IMR-90 (cell line): ENCODE measurements around the gene RAD51D. TPM values are rescaled to one million over a fixed set of nuclear protein-coding genes. Genes with fewer than 3 reads are reported as not detected.

Experiments used
- ATAC-seq: fragments of 200-7000 bp; cut with Tn5 transposase; 2 replicates; pipeline ENCODE4 v1.9.1; 2020; ENCODE audit warnings: low read depth, mild to moderate bottlenecking, moderate library complexity
- BruUV-seq: library from RNA; stranded (reverse); fragments of 400-500 nt; replicated peaks from 2 replicates; lab custom pipeline; 2021; lab: Mats Ljungman, UMichigan
- CTCF ChIA-PET: fragments of 300-600 bp; formaldehyde crosslinking; extraction: SDS; loops from one replicate; lab custom pipeline; 2021; ENCODE audit warnings: antibody characterized with exemption; lab: Yijun Ruan, JAX
- POLR2A ChIA-PET: fragments of 300-600 bp; sonication (Branson Sonifier 250); formaldehyde crosslinking; loops from one replicate; lab custom pipeline; 2022; ENCODE audit warnings: antibody characterized with exemption; ENCODE audit not compliant: unreplicated experiment; lab: Charles Lee
- DNase-seq: peaks from one replicate; pipeline ENCODE4 v3.0.0; 2013
- H2AFZ ChIP-seq: replicated peaks from 2 replicates; pipeline ENCODE3; 2013; ENCODE audit warnings: low read length, mild to moderate bottlenecking; ENCODE audit not compliant: poor library complexity
- H2AK5ac ChIP-seq: 2 replicates; pipeline ENCODE4 v1.6.1; 2013; ENCODE audit warnings: low read depth, low read length, inconsistent platforms
- H2AK9ac ChIP-seq: replicated peaks from 2 replicates; pipeline ENCODE3; 2013; ENCODE audit warnings: mild to moderate bottlenecking, low read depth, low read length, moderate library complexity; ENCODE audit not compliant: poor library complexity
- H2BK120ac ChIP-seq: 2 replicates; pipeline ENCODE4 v1.6.1; 2013; ENCODE audit warnings: low read depth, low read length, inconsistent platforms
- H2BK15ac ChIP-seq: 3 replicates; pipeline ENCODE4 v1.6.1; 2013; ENCODE audit warnings: low read depth, low read length, inconsistent platforms
- H2BK20ac ChIP-seq: 2 replicates; pipeline ENCODE4 v1.6.1; 2013; ENCODE audit warnings: low read depth, mild to moderate bottlenecking, inconsistent platforms, low read length, moderate library complexity
- H2BK5ac ChIP-seq: 2 replicates; pipeline ENCODE4 v1.6.1; 2013; ENCODE audit warnings: mild to moderate bottlenecking, low read depth, low read length, inconsistent platforms; ENCODE audit not compliant: poor library complexity, severe bottlenecking
- H3K14ac ChIP-seq: replicated peaks from 2 replicates; pipeline ENCODE4 v1.6.1; 2013; ENCODE audit warnings: low read depth, low read length, inconsistent platforms
- H3K18ac ChIP-seq: 2 replicates; pipeline ENCODE4 v1.6.1; 2013; ENCODE audit warnings: low read depth, low read length, control low read depth
- H3K23ac ChIP-seq: 2 replicates; pipeline ENCODE4 v1.6.1; 2013; ENCODE audit warnings: low read depth, low read length, inconsistent platforms
- H3K27ac ChIP-seq: 2 replicates; pipeline ENCODE4 v1.5.1; 2013; ENCODE audit warnings: mild to moderate bottlenecking, control low read depth, low read length; ENCODE audit not compliant: insufficient read depth
- H3K27me3 ChIP-seq: 2 replicates; pipeline ENCODE4 v1.6.1; 2013; ENCODE audit warnings: low read length; ENCODE audit not compliant: control insufficient read depth, insufficient read depth
- H3K36me3 ChIP-seq: 2 replicates; pipeline ENCODE4 v1.6.1; 2013; ENCODE audit warnings: low read length, mixed read lengths; ENCODE audit not compliant: control insufficient read depth, insufficient read depth
- H3K4ac ChIP-seq: 2 replicates; pipeline ENCODE4 v1.6.1; 2013; ENCODE audit warnings: low read depth, low read length, inconsistent platforms
- H3K4me1 ChIP-seq: 2 replicates; pipeline ENCODE4 v1.6.1; 2013; ENCODE audit warnings: low read length, mixed read lengths; ENCODE audit not compliant: control insufficient read depth, insufficient read depth
- H3K4me2 ChIP-seq: 2 replicates; pipeline ENCODE4 v1.6.1; 2013; ENCODE audit warnings: low read depth, mild to moderate bottlenecking, control low read depth, low read length, moderate library complexity
- H3K4me3 ChIP-seq: 2 replicates; pipeline ENCODE4 v1.5.1; 2013; ENCODE audit warnings: low read depth, mild to moderate bottlenecking, control low read depth, low read length, moderate library complexity; ENCODE audit not compliant: insufficient read depth
- H3K56ac ChIP-seq: 2 replicates; pipeline ENCODE4 v1.6.1; 2013; ENCODE audit warnings: low read length, inconsistent platforms; ENCODE audit not compliant: insufficient read depth; ENCODE audit errors: extremely low read depth
- H3K79me1 ChIP-seq, 2 experiments: 2 replicates each; pipeline ENCODE4 v1.6.1; 2013; ENCODE audit warnings: low read length in 2 of 2, inconsistent platforms in 1 of 2, low read depth in 1 of 2
- H3K9ac ChIP-seq: 2 replicates; pipeline ENCODE4 v1.6.1; 2013; ENCODE audit warnings: low read depth, low read length, control low read depth
- H3K9me1 ChIP-seq: 2 replicates; pipeline ENCODE4 v1.6.1; 2013; ENCODE audit warnings: low read length, inconsistent platforms; ENCODE audit not compliant: insufficient read depth
- H3K9me3 ChIP-seq: 2 replicates; pipeline ENCODE4 v1.6.1; 2013; ENCODE audit warnings: low read length; ENCODE audit not compliant: control insufficient read depth, insufficient read depth
- H4K20me1 ChIP-seq: 2 replicates; pipeline ENCODE4 v1.6.1; 2013; ENCODE audit warnings: low read length, inconsistent platforms; ENCODE audit not compliant: insufficient read depth
- H4K5ac ChIP-seq: 2 replicates; pipeline ENCODE4 v1.6.1; 2013; ENCODE audit warnings: mild to moderate bottlenecking, low read depth, low read length, control low read depth
- H4K8ac ChIP-seq, 2 experiments: 2 replicates each; pipeline ENCODE4 v1.6.1; 2013; ENCODE audit warnings: low read depth in 2 of 2, low read length in 2 of 2, control low read depth in 1 of 2, inconsistent platforms in 1 of 2
- H4K91ac ChIP-seq: 2 replicates; pipeline ENCODE4 v1.6.1; 2013; ENCODE audit warnings: low read depth, low read length, inconsistent platforms; ENCODE audit not compliant: insufficient read depth
- BHLHE40 ChIP-seq: fragments of 150-350 bp; IDR thresholded peaks from 2 replicates; pipeline ENCODE4 v1.6.1; 2016; ENCODE audit warnings: mild to moderate bottlenecking, low read depth, low read length
- CEBPB ChIP-seq: IDR thresholded peaks from 2 replicates; pipeline ENCODE4 v1.6.1; 2012; ENCODE audit warnings: low read depth, low read length, improper control_type of control experiment
- MXI1 ChIP-seq: IDR thresholded peaks from 2 replicates; pipeline ENCODE4 v1.6.1; 2012; ENCODE audit warnings: low read depth, mild to moderate bottlenecking, low read length, moderate library complexity, borderline replicate concordance
- WGBS, 2 experiments: methylation state at CpG; one replicate each; pipeline versions ENCODE4 v1.1.5 to v1.1.7; 2013; ENCODE audit warnings: missing lambda C conversion rate in 2 of 2; ENCODE audit not compliant: insufficient read length in 1 of 2; ENCODE audit errors: extremely low coverage in 2 of 2; 5-methylcytosine and 5-hydroxymethylcytosine counted together
- dilution Hi-C: fragments of 300-500 bp; cut with HindIII; formaldehyde crosslinking; loops from one replicate; pipeline ENCODE4 v1.14.3; 2018; ENCODE audit warnings: low sequenced_read_pairs; ENCODE audit not compliant: unreplicated experiment
- in situ Hi-C: fragments of 300-500 bp; cut with MboI; formaldehyde crosslinking; loops from 3 replicates; pipeline ENCODE4 v1.14.3; 2019; ENCODE audit warnings: low sequenced_read_pairs, inconsistent platforms, mixed read lengths
- intact Hi-C: fragments of 100-400 bp; cut with micrococcal nuclease; formaldehyde crosslinking; loops from 2 replicates; pipeline ENCODE4 v1.10.0; 2022
- polyA plus RNA-seq, 3 experiments: library from polyadenylated mRNA; depleted of rRNA; stranded (reverse); fragments of >200 nt; gene quantifications; 2 replicates each; pipeline ENCODE4 v1.2.3, GENCODE V29; 2012; ENCODE audit warnings: low replicate concordance in 1 of 3
- total RNA-seq: library from RNA; depleted of rRNA; stranded (reverse); fragments of >200 nt; gene quantifications from 2 replicates; pipeline ENCODE4 v1.2.3, GENCODE V29; 2012

The RAD51D gene
- total and polyA plus RNA-seq, 2 of the 4 experiments (the other 2 are of a cell fraction): 10.8 to 12.7 TPM

DNA sequence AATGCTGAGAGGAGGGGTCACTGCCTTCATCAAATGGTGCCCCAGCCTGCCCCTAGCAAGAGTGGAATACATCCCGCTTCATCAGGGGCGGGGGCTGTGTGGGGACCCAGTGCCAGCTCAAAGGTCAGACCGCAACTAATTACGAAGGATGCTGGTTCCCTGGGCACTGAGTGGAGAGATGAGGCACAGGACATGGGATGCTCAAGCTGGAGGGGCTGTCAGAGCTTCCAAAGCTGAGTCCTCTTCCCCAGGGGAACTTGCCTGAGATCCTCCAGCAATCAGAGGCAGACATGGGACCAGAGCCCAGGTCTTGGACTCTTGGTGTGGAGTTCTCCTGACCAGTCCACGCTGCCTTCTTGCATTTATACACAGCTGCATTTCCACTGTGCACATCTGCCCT, 46.9 kb upstream of the RAD51D start:
- H2BK5ac ChIP-seq: no peak overlapping the region
- no peak overlapping the region for H2AK9ac ChIP-seq
- H3K4me3 ChIP-seq: no peak overlapping the region
- peaks cover 16% of the 10 kb centered on the region for H3K27me3 ChIP-seq
- no peak overlapping the region for H3K18ac ChIP-seq
- no peak overlapping the region for H2BK20ac ChIP-seq
- intact Hi-C loops (no loop called here), dilution Hi-C loops (no loop called here), in situ Hi-C loops (loop anchor here (5.0 kb wide), 1 partner anchor 371 kb away; the partner anchor contains the start of gene SLFN12L)
- 0 out of 2 replicates have a peak, but pooled peaks cover 5% of the 10 kb centered on the region for H3K9me1 ChIP-seq
- no peaks in the 10 kb centered on the region for H4K20me1 ChIP-seq
- ChIA-PET CTCF (no interaction called here), POLR2A (no interaction called here)
- H3K56ac ChIP-seq: no peak overlapping the region
- no peak overlapping the region for H4K91ac ChIP-seq
- no peak overlapping the region for H3K14ac ChIP-seq
- WGBS, 2 experiments: no CpG with 5 or more reads among the region's 5 CpGs
- ATAC-seq (no peak), DNase-seq (no peak)
- H3K9me3 ChIP-seq: no peaks in the 10 kb centered on the region
- TF ChIP-seq MXI1 (no peak), CEBPB (no peak), BHLHE40 (no peak)
- H2AFZ ChIP-seq: no peak overlapping the region
- no peak overlapping the region for H2BK15ac ChIP-seq
- H4K8ac ChIP-seq: no peak overlapping the region
- H2AK5ac ChIP-seq: no peak overlapping the region
- no peaks in the 10 kb centered on the region for H3K36me3 ChIP-seq
- no peak overlapping the region for H2BK120ac ChIP-seq
- H3K9ac ChIP-seq: no peak overlapping the region
- peaks cover 4% of the 10 kb centered on the region; the same call in 1 of the 2 replicates for H3K4me1 ChIP-seq
- no peak overlapping the region for H3K27ac ChIP-seq
- no peak overlapping the region for H3K4ac ChIP-seq
- no peak overlapping the region for H3K4me2 ChIP-seq
- H3K79me1 ChIP-seq: no peaks in the 10 kb centered on the region
- H4K5ac ChIP-seq: no peak overlapping the region
- BruUV-seq: no TSS peak
- H3K23ac ChIP-seq: no peak overlapping the region
